ENCODE data around the gene CCDC85C. TPM values are rescaled to one million over a fixed set of nuclear protein-coding genes. Genes with fewer than 3 reads are reported as not detected.

CCDC85C gene
- total and polyA plus RNA-seq, 8 donors = 10.5 to 28.6 (median 15.9) TPM

- H3K27me3 ChIP-seq = no peaks in the 10 kb centered on the region
- DNase-seq = peak; percentile 75 to 88
- WGBS, 5 donors = 22 to 32% (median 28%) methylated on average over 8 to 14 of the region's 14 CpGs
- H3K4me3 ChIP-seq = peak overlapping the region in 3 of 4 donors; percentile 6 to 32 (median 8)
- intact Hi-C loops (cut with DNase I; ENCODE audit: low total_unique reads) = no loop called here
- H3K36me3 ChIP-seq = no peaks in the 10 kb centered on the region
- peaks cover 62 to 69% (median 67%) of the 10 kb centered on the region in 4 donors for H3K4me1 ChIP-seq
- no peaks in the 10 kb centered on the region for H3K9me3 ChIP-seq
- TF ChIP-seq POLR2AphosphoS5 (IDR thresholded peaks at IDR 0.05) (peak in 2 of 3 donors; percentile 51 to 60), POLR2A (IDR thresholded peaks at IDR 0.05) (no peak), CTCF (IDR thresholded peaks at IDR 0.05) (no peak)
- H3K27ac ChIP-seq = peak overlapping the region; percentile 89 to 93 (median 91)
These were observed 24.0 kb downstream of the CCDC85C start for GRCh38 chr14:99579903-99580571.

GRCh38 chr14:99579120-99579836 is 24.7 kb downstream of the CCDC85C start:
- H3K9me3 ChIP-seq = no peaks in the 10 kb centered on the region
- DNase-seq = peak; percentile 91 to 92
- no peak for TF ChIP-seq CTCF (IDR thresholded peaks at IDR 0.05)
- peak in 2 of 3 donors; percentile 42 to 60 for TF ChIP-seq POLR2AphosphoS5 (IDR thresholded peaks at IDR 0.05)
- intact Hi-C loops (cut with DNase I; ENCODE audit: low total_unique reads) = no loop called here
- H3K4me1 ChIP-seq = peaks cover 69 to 77% (median 74%) of the 10 kb centered on the region in 4 donors
- peak overlapping the region; percentile 4 to 32 (median 7) for H3K4me3 ChIP-seq
- H3K27me3 ChIP-seq = no peaks in the 10 kb centered on the region
- no peaks in the 10 kb centered on the region for H3K36me3 ChIP-seq
- H3K27ac ChIP-seq = peak overlapping the region; percentile 89 to 93 (median 91)
- WGBS, 5 donors = 22 to 45% (median 37%) methylated on average over 7 to 11 of the region's 11 CpGs

GRCh38 chr14:99578541-99579101 is 25.4 kb downstream of the CCDC85C start:
- intact Hi-C loops (cut with DNase I; ENCODE audit: low total_unique reads) = no loop called here
- TF ChIP-seq EP300 (IDR thresholded peaks at IDR 0.05) = no peak
- peak in 1 of 3 donors; percentile 53 for TF ChIP-seq POLR2AphosphoS5 (IDR thresholded peaks at IDR 0.05)
- peak overlapping the region in 1 of 4 donors; percentile 32 for H3K4me3 ChIP-seq
- no peaks in the 10 kb centered on the region for H3K9me3 ChIP-seq
- DNase-seq = peak in 1 of 2 donors; percentile 67
- WGBS, 5 donors = 26 to 36% (median 32%) methylated on average over 11 to 12 of the region's 12 CpGs
- H3K4me1 ChIP-seq = peaks cover 76 to 84% (median 81%) of the 10 kb centered on the region in 4 donors
- H3K27ac ChIP-seq = peak overlapping the region; percentile 89 to 93 (median 91)
- no peaks in the 10 kb centered on the region for H3K36me3 ChIP-seq
- H3K27me3 ChIP-seq = no peaks in the 10 kb centered on the region

GRCh38 chr14:99576761-99577705 is 27.0 kb downstream of the CCDC85C start:
- H3K36me3 ChIP-seq = no peaks in the 10 kb centered on the region
- intact Hi-C loops (cut with DNase I; ENCODE audit: low total_unique reads) = no loop called here
- no peaks in the 10 kb centered on the region for H3K9me3 ChIP-seq
- peaks cover 92 to 99% (median 96%) of the 10 kb centered on the region in 4 donors for H3K4me1 ChIP-seq
- H3K27me3 ChIP-seq = no peaks in the 10 kb centered on the region
- TF ChIP-seq CTCF (IDR thresholded peaks at IDR 0.05) (no peak), POLR2A (IDR thresholded peaks at IDR 0.05) (no peak), EP300 (IDR thresholded peaks at IDR 0.05) (no peak), POLR2AphosphoS5 (IDR thresholded peaks at IDR 0.05) (no peak)
- WGBS, 5 donors = 57 to 74% (median 71%) methylated on average over 23 to 26 of the region's 26 CpGs
- peak overlapping the region; percentile 16 to 91 (median 83) for H3K27ac ChIP-seq
- H3K4me3 ChIP-seq = no peak overlapping the region
- DNase-seq = no peak
